Endothelial cell of umbilical vein (primary cell): ENCODE data around the gene KCNA3. TPM values are rescaled to one million over a fixed set of nuclear protein-coding genes. Genes with fewer than 3 reads are reported as not detected.

ENCODE experiments used
- BruUV-seq: library from RNA; stranded (reverse); fragments of 400-500 nt; replicated peaks from 2 replicates; lab custom pipeline; 2021; lab: Mats Ljungman, UMichigan
- CTCF ChIA-PET: fragments of 300-600, 350-600 bp; sonication (Branson Sonifier 250); formaldehyde crosslinking; loops from one replicate; lab custom pipeline; 2021; ENCODE audit warnings: antibody characterized with exemption, inconsistent platforms; lab: Charles Lee
- POLR2A ChIA-PET: fragments of 300-600, 350-600 bp; sonication (Branson Sonifier 250); formaldehyde crosslinking; loops from one replicate; lab custom pipeline; 2021; ENCODE audit warnings: antibody characterized with exemption, inconsistent platforms; lab: Charles Lee
- DNase-seq: peaks from one replicate; pipeline ENCODE4 v3.0.0-alpha.2; 2011; ENCODE audit warnings: low read depth, low spot score
- FAIRE-seq: peaks from 2 replicates; lab custom pipeline; 2011; peaks lifted over from hg19 to GRCh38; lab: Jason Lieb, UNC
- H2AFZ ChIP-seq: 2 replicates; pipeline ENCODE4 v1.6.0; 2012; ENCODE audit warnings: low read depth, low read length, control low read depth, inconsistent platforms
- H3K27ac ChIP-seq: 2 replicates; pipeline ENCODE4 v1.5.1; 2011; ENCODE audit warnings: low read depth, mild to moderate bottlenecking, control low read depth, low read length, moderate library complexity; ENCODE audit not compliant: insufficient read depth
- H3K27me3 ChIP-seq, 2 experiments: 2 replicates each; pipeline versions ENCODE4 v1.6.0 to v1.6.1; 2011; ENCODE audit warnings: low read length in 2 of 2, mixed read lengths in 1 of 2; ENCODE audit not compliant: control insufficient read depth in 2 of 2, insufficient read depth in 2 of 2
- H3K36me3 ChIP-seq, 2 experiments: 2 replicates in 1 of 2; 3 replicates in 1 of 2; pipeline ENCODE4 v1.5.1; 2011; ENCODE audit warnings: low read length in 2 of 2, mild to moderate bottlenecking in 1 of 2, moderate library complexity in 1 of 2; ENCODE audit not compliant: control insufficient read depth in 2 of 2, insufficient read depth in 2 of 2; ENCODE audit errors: extremely low read depth in 1 of 2
- H3K4me1 ChIP-seq: 3 replicates; pipeline ENCODE4 v1.5.1; 2011; ENCODE audit warnings: mild to moderate bottlenecking, low read length; ENCODE audit not compliant: control insufficient read depth, insufficient read depth; ENCODE audit errors: extremely low read depth
- H3K4me2 ChIP-seq: 2 replicates; pipeline ENCODE4 v1.6.1; 2011; ENCODE audit warnings: low read length, control low read depth, mixed read lengths; ENCODE audit not compliant: insufficient read depth
- H3K4me3 ChIP-seq, 3 experiments: fragments of 200-600 bp in 1 of 3; sonication (generic), shearing (Covaris generic) in 1 of 3; replicated peaks in 1 of 3; 2 replicates each; pipeline ENCODE4 v1.5.1; 2011 to 2016; ENCODE audit warnings: control low read depth in 3 of 3, low read length in 3 of 3, mild to moderate bottlenecking in 2 of 3, inconsistent platforms in 1 of 3, low read depth in 1 of 3, moderate library complexity in 1 of 3; ENCODE audit not compliant: insufficient read depth in 1 of 3
- H3K79me2 ChIP-seq: 2 replicates; pipeline ENCODE4 v1.6.0; 2012; ENCODE audit warnings: low read length, inconsistent platforms; ENCODE audit not compliant: control insufficient read depth, insufficient read depth
- H3K9ac ChIP-seq: replicated peaks from 2 replicates; pipeline ENCODE3; 2011; ENCODE audit warnings: low read length, control low read depth; ENCODE audit not compliant: insufficient read depth; ENCODE audit errors: extremely low read depth
- H3K9me1 ChIP-seq: replicated peaks from 3 replicates; pipeline ENCODE4 v1.6.0; 2011; ENCODE audit warnings: mild to moderate bottlenecking, low read length; ENCODE audit not compliant: control insufficient read depth, insufficient read depth; ENCODE audit errors: extremely low read depth
- H3K9me3 ChIP-seq: replicated peaks from 2 replicates; pipeline ENCODE4 v1.5.1; 2012; ENCODE audit warnings: low read length, inconsistent platforms; ENCODE audit not compliant: control insufficient read depth, insufficient read depth
- H4K20me1 ChIP-seq: replicated peaks from 2 replicates; pipeline ENCODE3; 2011; ENCODE audit warnings: mild to moderate bottlenecking, low read length; ENCODE audit not compliant: control insufficient read depth, insufficient read depth; ENCODE audit errors: extremely low read depth
- EZH2 ChIP-seq: IDR thresholded peaks from 2 replicates; pipeline ENCODE4 v1.6.1; 2012; ENCODE audit warnings: borderline replicate concordance, low read depth, mild to moderate bottlenecking, moderate library complexity, low read length, inconsistent platforms; ENCODE audit not compliant: severe bottlenecking
- FOS ChIP-seq: IDR thresholded peaks from 2 replicates; pipeline ENCODE4 v1.6.1; 2011; ENCODE audit warnings: mild to moderate bottlenecking, low read length, moderate library complexity, borderline replicate concordance; ENCODE audit not compliant: insufficient read depth
- GATA2 ChIP-seq: IDR thresholded peaks from 2 replicates; pipeline ENCODE4 v1.7.0; 2011; ENCODE audit warnings: low read depth, mild to moderate bottlenecking, moderate library complexity, mixed read lengths, low read length; ENCODE audit not compliant: insufficient read length, insufficient read depth
- JUN ChIP-seq: IDR thresholded peaks from 2 replicates; pipeline ENCODE4 v1.6.1; 2011; ENCODE audit warnings: borderline replicate concordance, low read depth; ENCODE audit not compliant: insufficient read length, insufficient read depth
- MYC ChIP-seq: IDR thresholded peaks from one replicate; pipeline ENCODE4 v1.6.1; 2011; ENCODE audit warnings: mild to moderate bottlenecking, low read depth, low read length
- POLR2A ChIP-seq: IDR thresholded peaks from 2 replicates; pipeline ENCODE4 v1.6.1; 2012; ENCODE audit warnings: low read depth, mild to moderate bottlenecking, control low read depth, low read length
- POLR2AphosphoS5 ChIP-seq: IDR thresholded peaks from 2 replicates; pipeline ENCODE4 v1.6.1; 2012; ENCODE audit warnings: low read depth, mild to moderate bottlenecking, control low read depth, low read length, moderate library complexity; ENCODE audit not compliant: insufficient read depth
- dilution Hi-C: fragments of 300-500 bp; cut with MboI; formaldehyde crosslinking; loops from one replicate; pipeline ENCODE4 v1.15.0; 2019; ENCODE audit warnings: low sequenced_read_pairs; ENCODE audit not compliant: extremely low pct_ligation_motif_present
- intact Hi-C: fragments of 100-400 bp; cut with micrococcal nuclease; formaldehyde crosslinking; loops from one replicate; pipeline ENCODE4 v1.10.0; 2022
- polyA plus RNA-seq, 4 experiments: library from polyadenylated mRNA; depleted of rRNA in 3 of 4; stranded (reverse) in 3 of 4; unstranded in 1 of 4; fragments of >200 nt; gene quantifications; 2 replicates each; pipeline versions ENCODE4 v1.2.1 to v1.2.3, GENCODE V29; 2011 to 2012; ENCODE audit warnings: missing spikeins in 1 of 4
- total RNA-seq: library from RNA; stranded (reverse); gene quantifications from 2 replicates; pipeline ENCODE4 v1.2.3, GENCODE V29; 2021
- TF ChIP-seq, protein P1 (sequence below), 2 donors: IDR thresholded peaks; 1 replicate in 1 of 2; 2 replicates in 1 of 2; pipeline ENCODE4 v1.5.1; 2011; ENCODE audit warnings: low read length in 2 of 2, mild to moderate bottlenecking in 2 of 2, moderate library complexity in 2 of 2, control low read depth in 1 of 2, inconsistent platforms in 1 of 2, low read depth in 1 of 2; ENCODE audit not compliant: insufficient read depth in 1 of 2; ENCODE audit errors: extremely low read depth in 1 of 2
- TF ChIP-seq, protein P2 (sequence below): IDR thresholded peaks from 2 replicates; pipeline ENCODE4 v1.6.1; 2011; ENCODE audit not compliant: insufficient read depth, insufficient read length

Gene KCNA3
- total and polyA plus RNA-seq, 2 donors (not counting 3 experiments of a cell fraction or from before 2014, with no cell fraction given) = not detected

GRCh38 chr1:110700767-110701166 is 26.0 kb upstream of the KCNA3 start:
- no peaks in the 10 kb centered on the region for H4K20me1 ChIP-seq
- no peak for FAIRE-seq
- H2AFZ ChIP-seq = no peak overlapping the region
- no peak overlapping the region for H3K4me3 ChIP-seq
- no TSS peak for BruUV-seq
- no peak overlapping the region for H3K4me2 ChIP-seq
- H3K27ac ChIP-seq = no peak overlapping the region
- H3K36me3 ChIP-seq = no peaks in the 10 kb centered on the region
- CTCF ChIA-PET = no interaction called here
- no peak for DNase-seq
- TF ChIP-seq GATA2 (no peak), JUN (no peak), POLR2A (no peak), MYC (no peak), FOS (no peak), POLR2AphosphoS5 (no peak), EZH2 (no peak)
- TF ChIP-seq, protein P1, sequence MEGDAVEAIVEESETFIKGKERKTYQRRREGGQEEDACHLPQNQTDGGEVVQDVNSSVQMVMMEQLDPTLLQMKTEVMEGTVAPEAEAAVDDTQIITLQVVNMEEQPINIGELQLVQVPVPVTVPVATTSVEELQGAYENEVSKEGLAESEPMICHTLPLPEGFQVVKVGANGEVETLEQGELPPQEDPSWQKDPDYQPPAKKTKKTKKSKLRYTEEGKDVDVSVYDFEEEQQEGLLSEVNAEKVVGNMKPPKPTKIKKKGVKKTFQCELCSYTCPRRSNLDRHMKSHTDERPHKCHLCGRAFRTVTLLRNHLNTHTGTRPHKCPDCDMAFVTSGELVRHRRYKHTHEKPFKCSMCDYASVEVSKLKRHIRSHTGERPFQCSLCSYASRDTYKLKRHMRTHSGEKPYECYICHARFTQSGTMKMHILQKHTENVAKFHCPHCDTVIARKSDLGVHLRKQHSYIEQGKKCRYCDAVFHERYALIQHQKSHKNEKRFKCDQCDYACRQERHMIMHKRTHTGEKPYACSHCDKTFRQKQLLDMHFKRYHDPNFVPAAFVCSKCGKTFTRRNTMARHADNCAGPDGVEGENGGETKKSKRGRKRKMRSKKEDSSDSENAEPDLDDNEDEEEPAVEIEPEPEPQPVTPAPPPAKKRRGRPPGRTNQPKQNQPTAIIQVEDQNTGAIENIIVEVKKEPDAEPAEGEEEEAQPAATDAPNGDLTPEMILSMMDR (IDR thresholded peaks at IDR 0.05; ENCODE audit: extremely low read depth in 1 of 2, insufficient read depth in 1 of 2, low read depth in 1 of 2, low read length in 2 of 2) = no peak
- TF ChIP-seq, protein P2, sequence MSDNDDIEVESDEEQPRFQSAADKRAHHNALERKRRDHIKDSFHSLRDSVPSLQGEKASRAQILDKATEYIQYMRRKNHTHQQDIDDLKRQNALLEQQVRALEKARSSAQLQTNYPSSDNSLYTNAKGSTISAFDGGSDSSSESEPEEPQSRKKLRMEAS = no peak
- H3K9me1 ChIP-seq = no peaks in the 10 kb centered on the region
- no peaks in the 10 kb centered on the region for H3K79me2 ChIP-seq
- dilution Hi-C loops = no loop called here
- intact Hi-C loops = no loop called here
- no peak overlapping the region for H3K9ac ChIP-seq
- no peaks in the 10 kb centered on the region for H3K9me3 ChIP-seq
- H3K4me1 ChIP-seq = no peaks in the 10 kb centered on the region
- H3K27me3 ChIP-seq = no peaks in the 10 kb centered on the region
- POLR2A ChIA-PET = no interaction called here
